Progenitor cell of endocrine pancreas (in vitro differentiated cells): ENCODE data around the gene IWS1. TPM values are rescaled to one million over a fixed set of nuclear protein-coding genes. Genes with fewer than 3 reads are reported as not detected.

Source experiments
- DNase-seq: peaks from one replicate; pipeline ENCODE4 v3.0.0; 2021; ENCODE audit warnings: low spot score; ENCODE audit not compliant: unreplicated experiment
- H3K27ac Mint-ChIP-seq: 2 replicates; pipeline ENCODE4 v1.8.0; 2021; ENCODE audit warnings: mild to moderate bottlenecking, moderate library complexity, mixed read lengths
- H3K27me3 Mint-ChIP-seq: 2 replicates; pipeline ENCODE4 v1.8.0; 2021; ENCODE audit warnings: mixed read lengths
- H3K36me3 Mint-ChIP-seq: 2 replicates; pipeline ENCODE4 v1.8.0; 2022; ENCODE audit warnings: mixed read lengths; ENCODE audit not compliant: insufficient read depth
- H3K4me1 Mint-ChIP-seq: 2 replicates; pipeline ENCODE4 v1.8.0; 2021; ENCODE audit warnings: low read depth, mixed read lengths
- H3K4me3 Mint-ChIP-seq: 2 replicates; pipeline ENCODE4 v1.8.0; 2021; ENCODE audit warnings: low read depth, mild to moderate bottlenecking, moderate library complexity, mixed read lengths
- H3K9me3 Mint-ChIP-seq: 2 replicates; pipeline ENCODE4 v1.8.0; 2021; ENCODE audit warnings: low read depth, mixed read lengths
- total RNA-seq: library from RNA; stranded (reverse); gene quantifications from 2 replicates; pipeline ENCODE4 v1.2.1, GENCODE V29; 2021
- TF ChIP-seq, protein P1 (sequence below): fragments of 200-600 bp; sonication (generic); IDR thresholded peaks from one replicate; pipeline ENCODE4 v1.5.0; 2021; ENCODE audit warnings: antibody characterized with exemption, mild to moderate bottlenecking; ENCODE audit not compliant: unreplicated experiment

IWS1 gene
- total RNA-seq, 1 donor from 2014 or later = 60.4 TPM

DNA sequence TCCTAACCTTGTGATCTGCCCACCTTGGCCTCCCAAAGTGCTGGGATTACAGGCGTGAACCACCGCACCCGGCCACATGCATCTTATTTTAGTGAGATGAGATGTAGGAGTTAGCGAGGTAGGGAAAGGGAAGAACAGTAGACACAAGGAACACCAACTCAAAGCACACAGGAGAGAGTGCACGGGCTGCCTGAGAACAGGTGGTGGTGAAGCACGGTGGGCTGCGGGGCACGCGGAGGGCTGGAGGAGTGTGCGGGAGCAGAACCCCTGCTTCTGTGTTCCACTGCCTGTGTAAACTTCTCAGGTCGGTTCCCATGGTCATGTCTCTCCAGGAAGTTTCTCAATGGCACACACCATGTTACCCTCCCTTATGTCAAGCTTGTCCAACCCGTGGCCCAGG is 69.3 kb downstream of the IWS1 start:
- no peak overlapping the region for H3K4me3 Mint-ChIP-seq
- DNase-seq = no peak
- TF ChIP-seq, protein P1, sequence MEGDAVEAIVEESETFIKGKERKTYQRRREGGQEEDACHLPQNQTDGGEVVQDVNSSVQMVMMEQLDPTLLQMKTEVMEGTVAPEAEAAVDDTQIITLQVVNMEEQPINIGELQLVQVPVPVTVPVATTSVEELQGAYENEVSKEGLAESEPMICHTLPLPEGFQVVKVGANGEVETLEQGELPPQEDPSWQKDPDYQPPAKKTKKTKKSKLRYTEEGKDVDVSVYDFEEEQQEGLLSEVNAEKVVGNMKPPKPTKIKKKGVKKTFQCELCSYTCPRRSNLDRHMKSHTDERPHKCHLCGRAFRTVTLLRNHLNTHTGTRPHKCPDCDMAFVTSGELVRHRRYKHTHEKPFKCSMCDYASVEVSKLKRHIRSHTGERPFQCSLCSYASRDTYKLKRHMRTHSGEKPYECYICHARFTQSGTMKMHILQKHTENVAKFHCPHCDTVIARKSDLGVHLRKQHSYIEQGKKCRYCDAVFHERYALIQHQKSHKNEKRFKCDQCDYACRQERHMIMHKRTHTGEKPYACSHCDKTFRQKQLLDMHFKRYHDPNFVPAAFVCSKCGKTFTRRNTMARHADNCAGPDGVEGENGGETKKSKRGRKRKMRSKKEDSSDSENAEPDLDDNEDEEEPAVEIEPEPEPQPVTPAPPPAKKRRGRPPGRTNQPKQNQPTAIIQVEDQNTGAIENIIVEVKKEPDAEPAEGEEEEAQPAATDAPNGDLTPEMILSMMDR = no peak
- H3K27me3 Mint-ChIP-seq = no peaks in the 10 kb centered on the region
- peaks cover 29% of the 10 kb centered on the region for H3K4me1 Mint-ChIP-seq
- H3K27ac Mint-ChIP-seq = no peak overlapping the region
- H3K9me3 Mint-ChIP-seq = no peaks in the 10 kb centered on the region
- no peaks in the 10 kb centered on the region for H3K36me3 Mint-ChIP-seq

DNA sequence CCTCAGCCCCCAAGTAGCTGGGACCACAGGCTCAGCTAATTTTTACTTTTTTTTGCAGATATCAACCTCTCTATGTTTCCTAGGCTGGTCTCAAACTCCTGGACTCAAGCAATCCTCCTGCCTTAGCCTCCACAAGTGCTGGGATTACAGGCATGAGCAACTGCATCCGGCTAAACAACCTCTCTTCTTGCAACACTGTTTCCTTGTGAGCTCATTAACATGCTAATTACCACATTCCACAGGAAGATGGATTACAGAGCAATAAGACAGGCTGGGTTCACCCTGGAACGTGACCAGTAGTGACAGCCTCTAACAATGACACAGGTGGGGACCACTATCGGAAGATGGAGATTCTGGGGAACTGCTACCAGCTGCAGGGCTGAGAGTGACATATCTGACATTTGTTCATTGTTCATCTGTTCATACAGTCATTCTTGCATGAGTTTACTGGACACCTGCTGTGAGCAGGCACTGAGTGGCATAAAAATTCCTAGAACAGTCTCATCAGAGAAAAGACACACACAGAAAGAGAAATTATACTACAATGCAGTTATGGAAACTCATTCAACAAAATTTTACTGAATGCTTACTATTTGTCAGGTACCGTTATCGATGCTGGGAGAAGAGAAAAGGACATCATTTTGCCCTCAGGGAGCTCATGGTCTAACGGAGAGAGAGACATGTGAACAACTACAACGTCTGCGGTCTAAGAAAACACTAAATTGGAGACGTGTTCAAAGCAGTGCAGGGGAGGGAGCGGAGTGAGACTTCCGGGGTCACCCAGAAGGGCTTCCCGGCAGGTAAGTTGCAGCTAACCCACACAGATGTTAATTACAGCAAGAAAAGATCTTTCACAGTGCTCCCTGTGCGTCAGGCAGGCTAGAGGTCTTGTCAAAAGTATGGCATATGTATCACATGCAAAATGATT is 70.5 kb downstream of the IWS1 start:
- no peaks in the 10 kb centered on the region for H3K27me3 Mint-ChIP-seq
- H3K27ac Mint-ChIP-seq = peak overlapping the region; percentile 5
- peaks cover 29% of the 10 kb centered on the region for H3K4me1 Mint-ChIP-seq
- no peaks in the 10 kb centered on the region for H3K9me3 Mint-ChIP-seq
- DNase-seq = no peak
- no peaks in the 10 kb centered on the region for H3K36me3 Mint-ChIP-seq
- TF ChIP-seq, protein P1 = no peak
- H3K4me3 Mint-ChIP-seq = no peak overlapping the region

DNA sequence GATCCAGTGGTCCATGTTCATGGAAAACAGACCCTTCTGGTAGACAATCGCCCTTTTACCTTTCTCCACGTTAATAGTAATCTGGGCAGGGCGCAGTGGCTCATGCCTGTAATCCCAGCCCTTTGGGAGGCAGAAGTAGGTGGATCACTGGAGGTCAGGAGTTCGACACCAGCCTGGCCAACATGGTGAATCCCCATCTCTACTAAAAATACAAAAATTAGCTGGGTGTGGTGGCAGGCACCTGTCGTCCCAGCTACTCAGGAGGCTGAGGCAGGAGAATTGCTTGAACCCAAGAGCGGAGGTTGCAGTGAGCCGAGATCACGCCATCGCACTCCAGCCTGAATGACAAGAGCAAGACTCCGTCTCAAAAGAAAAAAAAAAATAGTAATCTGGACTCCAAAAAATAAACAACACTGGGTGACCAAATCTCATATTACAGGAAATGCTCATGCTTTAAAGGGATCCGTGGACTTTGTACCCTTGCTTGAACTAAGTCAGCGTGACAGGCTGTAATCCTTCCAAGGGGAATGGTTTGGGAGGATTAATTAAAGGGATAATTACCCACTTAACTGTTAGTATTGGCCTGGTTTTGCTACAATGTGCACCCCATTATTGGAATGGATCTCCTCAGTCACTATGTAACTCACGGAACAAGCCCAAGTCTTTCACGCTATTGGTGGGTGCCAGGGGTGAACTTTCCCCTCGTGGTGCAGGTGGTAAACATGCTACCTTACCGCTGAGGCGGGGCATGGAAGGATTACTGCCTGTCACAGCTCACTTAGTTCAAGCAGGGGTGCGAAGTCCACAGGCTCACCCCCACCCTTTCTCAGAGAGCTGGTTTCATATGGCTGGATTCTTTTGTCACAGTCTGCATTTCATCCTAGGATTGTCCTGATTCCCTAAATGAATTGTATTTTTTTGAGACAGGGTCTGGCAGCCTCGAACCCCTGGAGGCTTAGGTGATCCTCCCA is 71.4 kb downstream of the IWS1 start:
- Mint-ChIP-seq H3K4me3 (no peak overlapping the region), H3K27me3 (no peaks in the 10 kb centered on the region)

DNA sequence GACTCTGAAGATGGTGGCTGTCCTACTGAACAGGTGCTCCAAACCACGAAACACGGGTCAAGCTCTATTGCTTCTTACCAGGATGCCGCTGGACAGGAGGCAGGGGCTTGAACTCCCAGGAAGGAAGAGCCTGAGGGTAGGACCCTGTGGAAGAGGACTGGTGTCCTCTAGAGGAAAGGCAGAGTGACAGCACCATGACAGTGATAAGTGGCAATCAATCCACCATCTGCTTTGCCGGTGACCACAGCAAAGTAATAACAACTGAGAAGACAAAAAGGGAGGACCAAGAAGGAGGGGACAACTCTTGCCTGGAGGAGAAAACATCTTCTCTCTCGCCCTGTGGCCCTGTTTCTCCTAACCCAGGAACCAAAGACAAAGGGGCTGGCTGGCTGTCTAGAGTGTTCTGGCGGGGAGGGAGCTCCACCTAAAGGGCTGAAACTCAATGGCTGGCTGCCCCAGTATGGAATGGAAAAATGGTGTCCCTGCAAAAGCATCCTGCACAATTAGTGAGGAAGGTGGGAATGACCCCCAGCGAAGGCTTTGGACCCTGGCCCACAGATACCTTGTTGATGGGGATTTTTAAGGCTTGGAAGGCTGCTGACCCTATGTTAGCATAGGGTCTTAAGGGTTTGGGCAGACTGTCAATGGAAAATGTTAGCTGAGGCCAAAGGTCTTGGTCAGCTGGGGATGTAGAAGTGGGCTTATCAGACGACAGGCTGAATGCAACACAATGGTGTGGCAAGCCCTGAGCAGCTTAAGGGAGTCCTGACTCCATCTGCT is 72.7 kb downstream of the IWS1 start:
- H3K27ac Mint-ChIP-seq = no peak overlapping the region

More for the DNA sequence above, 71.4 kb downstream of the IWS1 start:
- no peaks in the 10 kb centered on the region for H3K36me3 Mint-ChIP-seq
- TF ChIP-seq, protein P1 = no peak
- H3K9me3 Mint-ChIP-seq = no peaks in the 10 kb centered on the region
- DNase-seq = no peak
- peaks cover 32% of the 10 kb centered on the region for H3K4me1 Mint-ChIP-seq
- peak overlapping the region; percentile 76 for H3K27ac Mint-ChIP-seq

More for the DNA sequence above, 72.7 kb downstream of the IWS1 start:
- TF ChIP-seq, protein P1 = no peak
- Mint-ChIP-seq H3K36me3 (no peaks in the 10 kb centered on the region), H3K27me3 (no peaks in the 10 kb centered on the region), H3K4me1 (peaks cover 34% of the 10 kb centered on the region), H3K9me3 (no peaks in the 10 kb centered on the region), H3K4me3 (no peak overlapping the region)
- no peak for DNase-seq
